ENCODE measurements around the gene TMEM223.
"Not testable (repeated sequence)": the region's sequence is repeated elsewhere in the genome, so short reads cannot be mapped to it uniquely, and the experiment has no call there.

Gene TMEM223

DNA sequence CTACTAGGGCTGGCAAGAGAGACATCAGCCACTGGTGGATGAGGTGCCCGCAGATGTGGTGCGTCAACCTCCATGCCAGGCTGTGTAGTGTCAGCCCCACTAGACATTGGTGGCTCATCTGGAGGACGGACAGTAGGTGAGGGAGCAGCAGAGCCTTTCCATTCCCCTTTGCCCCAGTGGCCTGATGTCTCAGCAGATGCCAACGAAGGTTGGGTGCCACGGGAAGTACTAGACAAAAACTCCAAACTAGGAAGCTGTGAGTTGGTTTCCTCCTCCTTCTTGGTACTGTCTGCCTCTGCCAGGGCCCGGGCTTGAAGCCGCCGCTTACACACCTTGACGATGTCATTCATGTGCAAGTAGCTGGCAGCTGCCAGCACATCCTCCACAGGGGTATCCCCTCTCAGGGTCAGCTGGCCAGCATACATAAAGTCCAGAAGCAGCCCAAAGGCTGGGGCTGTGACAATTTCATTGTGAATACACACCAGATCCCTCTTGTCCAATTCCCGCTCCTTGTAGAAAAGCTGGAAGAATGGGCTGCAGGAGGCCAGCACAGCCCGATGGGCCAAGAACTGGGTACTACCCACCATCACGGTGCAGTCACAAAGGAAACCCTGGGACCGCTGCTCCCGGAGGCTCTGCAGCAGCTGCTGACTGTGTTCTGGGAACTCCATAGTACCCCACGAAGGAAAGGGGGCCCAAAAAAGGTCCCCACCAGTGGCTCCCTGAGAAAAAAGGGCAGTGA, 38.6 kb downstream of the TMEM223 start:
- DNase-seq = no peak

DNA sequence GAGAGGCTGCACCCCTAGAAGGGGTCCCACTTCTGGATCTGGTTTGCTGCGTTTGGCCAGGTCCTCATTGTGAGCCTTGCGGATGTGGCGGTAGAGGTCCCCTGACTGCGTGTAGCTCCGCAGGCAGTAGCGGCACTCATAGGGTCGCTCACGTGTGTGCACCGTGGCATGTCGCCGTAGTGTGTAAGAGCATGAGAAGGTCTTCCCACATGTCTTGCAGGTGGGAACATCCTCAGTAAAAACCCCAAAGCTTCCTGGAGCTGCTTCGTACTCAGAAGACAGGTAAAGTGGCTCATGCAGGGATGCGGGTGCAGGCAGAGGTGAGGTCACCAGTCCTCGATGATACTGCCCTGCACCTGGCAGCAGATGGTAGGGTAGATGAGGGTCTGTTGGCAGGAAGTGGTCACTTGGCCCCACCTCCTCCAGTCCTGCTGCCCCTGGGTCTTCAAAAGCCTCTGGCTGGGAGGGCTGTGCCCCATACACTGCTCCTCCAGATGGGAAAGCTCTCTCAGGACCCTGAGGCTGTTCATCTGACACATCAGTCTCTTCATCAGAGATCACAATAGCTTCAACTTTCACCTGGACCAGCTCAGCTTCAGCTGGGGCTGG, 39.5 kb downstream of the TMEM223 start:
- no peak for DNase-seq

DNA sequence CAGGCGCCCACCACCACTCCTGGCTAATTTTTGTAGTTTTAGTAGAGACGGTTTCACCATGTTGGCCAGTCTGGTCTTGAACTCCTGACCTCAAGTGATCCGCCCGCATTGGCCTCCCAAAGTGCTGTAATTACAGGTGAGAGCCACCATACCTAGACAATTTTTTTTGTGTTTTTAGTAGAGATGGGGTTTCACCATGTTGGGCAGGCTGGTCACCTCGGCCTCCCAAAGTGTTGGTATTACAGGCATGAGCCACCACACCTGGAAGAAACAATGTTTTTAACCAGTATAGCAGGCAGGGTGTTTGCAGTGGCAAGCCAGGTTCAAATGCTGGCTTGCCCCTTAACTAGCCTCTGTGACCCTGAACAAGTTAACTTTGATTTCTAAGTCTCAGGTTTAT, 41.9 kb downstream of the TMEM223 start:
- not testable (repeated sequence) for DNase-seq

DNA sequence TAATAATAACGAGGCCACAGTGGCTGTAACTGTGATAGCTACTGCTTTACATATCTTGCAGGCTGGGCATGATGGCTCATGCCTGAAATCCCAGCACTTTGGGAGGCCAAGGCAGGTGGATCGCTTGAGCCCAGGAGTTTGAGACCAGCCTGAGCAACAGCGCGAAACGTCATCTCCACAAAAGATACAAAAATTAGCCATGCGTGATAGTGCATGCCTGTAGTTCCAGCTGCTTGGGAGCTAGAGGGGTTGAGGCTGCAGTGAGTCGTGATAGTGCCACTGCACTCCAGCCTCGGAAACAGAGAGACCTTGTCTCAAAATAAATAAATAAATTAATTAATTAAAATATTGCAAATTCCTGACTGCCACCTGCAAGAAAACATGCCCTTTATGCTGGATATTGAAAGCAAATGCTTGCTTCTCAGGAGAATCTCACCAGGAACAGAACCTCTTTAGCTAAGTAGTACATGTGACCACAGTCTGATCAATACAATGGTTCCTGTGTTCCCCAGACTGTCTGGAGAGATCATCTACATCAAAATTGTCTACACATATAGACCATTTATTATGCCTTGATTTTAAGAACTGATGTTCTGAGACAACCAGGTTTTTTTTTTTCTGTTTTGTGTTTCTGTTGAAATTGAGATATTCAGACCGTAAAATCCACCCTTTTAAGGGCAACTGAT, 44.2 kb downstream of the TMEM223 start:
- no peak for DNase-seq
